ENCODE data around the gene ASB16. TPM values are rescaled to one million over a fixed set of nuclear protein-coding genes. Genes with fewer than 3 reads are reported as not detected.

Gene ASB16
- total RNA-seq, 2 donors from 2014 or later = 2.3 to 3.9 TPM

DNA sequence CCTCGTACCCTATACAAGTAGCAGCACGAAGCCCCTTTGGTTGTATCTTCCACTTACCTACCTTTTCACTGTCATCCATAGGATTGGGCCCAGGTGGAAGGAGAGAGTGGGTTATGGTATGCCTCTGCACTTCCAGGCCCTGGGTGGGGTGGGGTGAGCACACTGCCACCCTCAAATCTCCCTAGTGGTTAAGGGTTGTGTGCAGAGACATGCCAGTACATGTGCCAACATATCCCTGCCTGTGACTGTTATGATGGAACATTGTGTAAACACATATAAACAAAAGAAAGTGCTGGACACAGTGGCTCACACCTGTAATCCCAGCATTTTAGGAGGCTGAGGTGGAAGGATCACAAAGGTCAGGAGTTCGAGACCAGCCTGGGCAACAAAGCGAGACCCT, 17.6 kb upstream of the ASB16 start:
- H3K9me3 ChIP-seq = no peaks in the 10 kb centered on the region
- no peaks in the 10 kb centered on the region for H3K4me1 ChIP-seq (ENCODE audit: control insufficient read depth in 1 of 2, low read depth in 2 of 2)
- no peak overlapping the region for H3K27ac ChIP-seq
- H3K4me3 ChIP-seq = no peak overlapping the region
- TF ChIP-seq, protein P1, sequence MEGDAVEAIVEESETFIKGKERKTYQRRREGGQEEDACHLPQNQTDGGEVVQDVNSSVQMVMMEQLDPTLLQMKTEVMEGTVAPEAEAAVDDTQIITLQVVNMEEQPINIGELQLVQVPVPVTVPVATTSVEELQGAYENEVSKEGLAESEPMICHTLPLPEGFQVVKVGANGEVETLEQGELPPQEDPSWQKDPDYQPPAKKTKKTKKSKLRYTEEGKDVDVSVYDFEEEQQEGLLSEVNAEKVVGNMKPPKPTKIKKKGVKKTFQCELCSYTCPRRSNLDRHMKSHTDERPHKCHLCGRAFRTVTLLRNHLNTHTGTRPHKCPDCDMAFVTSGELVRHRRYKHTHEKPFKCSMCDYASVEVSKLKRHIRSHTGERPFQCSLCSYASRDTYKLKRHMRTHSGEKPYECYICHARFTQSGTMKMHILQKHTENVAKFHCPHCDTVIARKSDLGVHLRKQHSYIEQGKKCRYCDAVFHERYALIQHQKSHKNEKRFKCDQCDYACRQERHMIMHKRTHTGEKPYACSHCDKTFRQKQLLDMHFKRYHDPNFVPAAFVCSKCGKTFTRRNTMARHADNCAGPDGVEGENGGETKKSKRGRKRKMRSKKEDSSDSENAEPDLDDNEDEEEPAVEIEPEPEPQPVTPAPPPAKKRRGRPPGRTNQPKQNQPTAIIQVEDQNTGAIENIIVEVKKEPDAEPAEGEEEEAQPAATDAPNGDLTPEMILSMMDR (IDR thresholded peaks at IDR 0.05) = no peak
- H3K36me3 ChIP-seq = no peaks in the 10 kb centered on the region
- no peak for ATAC-seq (ENCODE audit: insufficient number of reproducible peaks, low FRiP score, low read depth)
- DNase-seq (ENCODE audit: low spot score) = no peak
- H3K27me3 ChIP-seq (replicated peaks; ENCODE audit: insufficient read depth) = no peaks in the 10 kb centered on the region

DNA sequence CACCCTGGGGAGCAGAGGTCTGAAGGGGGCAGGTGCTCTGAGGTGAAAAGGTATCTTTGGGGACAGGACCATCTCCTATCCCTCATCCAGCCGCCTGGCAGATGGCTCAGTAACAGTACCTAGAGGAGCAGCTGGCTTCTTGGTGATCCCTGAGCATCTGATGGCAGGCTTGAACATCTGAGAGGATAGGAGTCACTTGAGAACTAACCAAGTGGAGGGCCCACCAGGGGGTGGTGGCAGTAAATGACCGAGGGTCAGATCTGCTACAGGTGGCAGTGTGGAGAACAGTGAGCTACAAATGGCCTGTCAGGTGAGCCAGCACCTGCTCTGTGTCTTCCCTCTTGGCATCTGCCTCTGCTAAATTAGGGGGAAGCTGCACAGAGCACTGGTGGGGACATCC, 15.0 kb upstream of the ASB16 start:
- no peak for ATAC-seq (ENCODE audit: insufficient number of reproducible peaks, low FRiP score, low read depth)
- H3K4me3 ChIP-seq = no peak overlapping the region

DNA sequence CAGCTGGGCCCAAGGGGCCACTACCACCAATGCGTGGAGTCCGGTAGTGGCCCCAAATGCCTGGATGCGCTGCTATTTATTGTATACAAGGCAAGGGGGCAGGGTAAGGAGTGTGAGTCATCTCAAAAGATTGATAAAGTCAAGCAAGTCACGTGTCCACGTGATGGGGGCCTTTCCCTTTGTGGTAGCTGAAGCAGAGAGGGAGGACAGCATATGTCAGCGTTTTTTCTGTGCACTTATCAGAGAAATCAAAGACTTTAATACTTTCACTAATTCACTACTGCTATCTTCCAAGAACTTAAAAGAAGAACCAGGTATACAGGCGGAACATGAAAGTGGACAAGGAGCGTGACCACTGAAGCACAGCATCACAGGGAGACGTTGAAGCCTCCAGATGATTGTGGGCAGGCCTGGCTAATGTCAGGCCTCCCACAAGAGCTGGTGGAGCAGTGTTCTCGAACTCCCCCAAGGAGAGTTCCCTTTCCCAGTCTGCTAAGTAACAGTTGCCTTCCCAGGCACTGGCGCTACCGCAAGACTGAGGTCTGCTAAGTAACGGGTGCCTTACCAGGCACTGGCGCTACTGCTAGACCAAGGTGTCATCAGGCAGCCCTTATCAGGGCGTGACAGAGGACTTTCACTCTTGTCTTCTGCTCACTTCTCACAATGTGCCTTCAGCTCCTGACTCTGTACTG, 10.8 kb upstream of the ASB16 start:
- Histone ChIP-seq H3K36me3 (no peaks in the 10 kb centered on the region), H3K9me3 (no peaks in the 10 kb centered on the region), H3K27ac (no peak overlapping the region), H3K4me3 (no peak overlapping the region), H3K4me1 (ENCODE audit: control insufficient read depth in 1 of 2, low read depth in 2 of 2) (no peaks in the 10 kb centered on the region), H3K27me3 (replicated peaks; ENCODE audit: insufficient read depth) (no peaks in the 10 kb centered on the region)
- no peak for ATAC-seq (ENCODE audit: insufficient number of reproducible peaks, low FRiP score, low read depth)
- no peak for DNase-seq (ENCODE audit: low spot score)
- TF ChIP-seq, protein P1 (IDR thresholded peaks at IDR 0.05) = no peak

More for the DNA sequence above, 15.0 kb upstream of the ASB16 start:
- Histone ChIP-seq H3K4me1 (ENCODE audit: control insufficient read depth in 1 of 2, low read depth in 2 of 2) (no peaks in the 10 kb centered on the region), H3K36me3 (no peaks in the 10 kb centered on the region), H3K27ac (no peak overlapping the region), H3K27me3 (replicated peaks; ENCODE audit: insufficient read depth) (no peaks in the 10 kb centered on the region), H3K9me3 (no peaks in the 10 kb centered on the region)
- no peak for DNase-seq (ENCODE audit: low spot score)
- TF ChIP-seq, protein P1 (IDR thresholded peaks at IDR 0.05) = no peak

DNA sequence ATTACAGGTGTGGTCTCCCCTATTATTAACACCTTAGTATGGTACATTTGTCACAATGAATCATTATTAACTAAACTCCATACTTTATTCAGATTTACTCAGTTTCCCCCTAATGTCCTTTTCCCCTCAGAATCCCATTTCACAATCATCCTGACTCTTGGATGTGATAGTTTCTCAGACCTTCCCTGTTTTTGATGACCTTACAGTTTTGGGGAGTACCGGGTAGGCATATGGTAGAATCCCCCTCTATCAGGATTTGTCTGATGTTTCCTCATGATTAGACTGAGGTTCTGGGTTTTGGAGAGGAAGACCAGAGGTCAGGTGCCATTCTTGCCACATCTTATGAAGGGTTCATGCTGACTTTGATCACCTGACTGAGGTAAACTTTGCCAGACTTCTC, 6.0 kb upstream of the ASB16 start:
- H3K4me1 ChIP-seq (ENCODE audit: control insufficient read depth in 1 of 2, low read depth in 2 of 2) = peaks cover 0 to 19% of the 10 kb centered on the region in 2 donors
- ATAC-seq (ENCODE audit: insufficient number of reproducible peaks, low FRiP score, low read depth) (no peak), DNase-seq (ENCODE audit: low spot score) (no peak)
- H3K4me3 ChIP-seq = no peak overlapping the region
- no peaks in the 10 kb centered on the region for H3K9me3 ChIP-seq
- no peaks in the 10 kb centered on the region for H3K27me3 ChIP-seq (replicated peaks; ENCODE audit: insufficient read depth)
- no peak overlapping the region for H3K27ac ChIP-seq
- no peaks in the 10 kb centered on the region for H3K36me3 ChIP-seq
- TF ChIP-seq, protein P1 (IDR thresholded peaks at IDR 0.05) = no peak

DNA sequence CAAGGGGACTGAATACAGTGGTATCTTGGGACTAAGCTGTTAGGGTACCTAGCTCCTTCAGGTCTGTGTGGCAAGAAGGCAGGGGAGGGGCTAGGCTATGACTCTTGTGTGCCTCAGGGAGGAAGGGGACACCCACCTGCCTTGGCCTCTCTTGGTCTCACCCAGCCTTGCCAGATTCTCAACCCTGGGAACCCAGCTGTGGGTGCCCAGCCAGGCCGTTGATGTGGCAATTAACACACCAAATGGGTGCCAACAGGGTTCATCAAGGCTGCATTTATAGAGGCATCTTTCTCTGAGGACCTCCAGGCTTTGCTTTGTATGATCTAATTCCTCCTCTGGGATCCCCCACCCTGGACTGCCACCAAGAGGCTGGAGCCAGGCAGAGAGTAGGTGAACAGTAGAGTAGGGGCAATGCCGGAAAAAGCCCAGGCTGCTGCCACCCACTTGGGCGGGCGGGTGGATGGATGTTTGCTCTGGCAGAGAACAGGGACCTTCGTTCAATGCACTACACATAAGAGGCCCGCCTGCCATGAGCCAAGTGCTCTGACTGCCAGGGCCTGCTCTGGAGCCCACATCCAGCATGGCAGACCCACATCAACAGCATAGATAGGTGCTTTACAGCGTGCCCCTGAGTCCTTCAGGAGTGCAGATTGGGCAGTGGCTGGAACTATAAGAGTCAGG, 3.2 kb upstream of the ASB16 start:
- no peaks in the 10 kb centered on the region for H3K9me3 ChIP-seq
- H3K4me3 ChIP-seq = no peak overlapping the region
- no peak for ATAC-seq (ENCODE audit: insufficient number of reproducible peaks, low FRiP score, low read depth)
- H3K27me3 ChIP-seq (replicated peaks; ENCODE audit: insufficient read depth) = no peaks in the 10 kb centered on the region
- H3K27ac ChIP-seq = no peak overlapping the region
- H3K36me3 ChIP-seq = no peaks in the 10 kb centered on the region
- TF ChIP-seq, protein P1 (IDR thresholded peaks at IDR 0.05) = no peak
- no peak for DNase-seq (ENCODE audit: low spot score)
- H3K4me1 ChIP-seq (ENCODE audit: control insufficient read depth in 1 of 2, low read depth in 2 of 2) = peaks cover 7 to 43% of the 10 kb centered on the region in 2 donors
